Body of pancreas (tissue), 4 donors: Measurements from ENCODE around the gene SLC4A1AP.

ENCODE experiments used
- POLR2A ChIP-seq, 3 donors: fragments of 450-650 bp; IDR thresholded peaks; one replicate each; pipeline ENCODE4 v1.6.1; 2016; ENCODE audit warnings: antibody characterized with exemption in 3 of 3, mild to moderate bottlenecking in 2 of 3
- TF ChIP-seq, protein P1 (sequence below), 7 experiments: fragments of 450-650 bp in 4 of 7; fragments of 200-600 bp in 3 of 7; sonication (generic) in 3 of 7; IDR thresholded peaks; one replicate each; pipeline ENCODE4 v1.5.1; 2016 to 2019; ENCODE audit warnings: antibody characterized with exemption in 7 of 7

- TF ChIP-seq, protein P1, sequence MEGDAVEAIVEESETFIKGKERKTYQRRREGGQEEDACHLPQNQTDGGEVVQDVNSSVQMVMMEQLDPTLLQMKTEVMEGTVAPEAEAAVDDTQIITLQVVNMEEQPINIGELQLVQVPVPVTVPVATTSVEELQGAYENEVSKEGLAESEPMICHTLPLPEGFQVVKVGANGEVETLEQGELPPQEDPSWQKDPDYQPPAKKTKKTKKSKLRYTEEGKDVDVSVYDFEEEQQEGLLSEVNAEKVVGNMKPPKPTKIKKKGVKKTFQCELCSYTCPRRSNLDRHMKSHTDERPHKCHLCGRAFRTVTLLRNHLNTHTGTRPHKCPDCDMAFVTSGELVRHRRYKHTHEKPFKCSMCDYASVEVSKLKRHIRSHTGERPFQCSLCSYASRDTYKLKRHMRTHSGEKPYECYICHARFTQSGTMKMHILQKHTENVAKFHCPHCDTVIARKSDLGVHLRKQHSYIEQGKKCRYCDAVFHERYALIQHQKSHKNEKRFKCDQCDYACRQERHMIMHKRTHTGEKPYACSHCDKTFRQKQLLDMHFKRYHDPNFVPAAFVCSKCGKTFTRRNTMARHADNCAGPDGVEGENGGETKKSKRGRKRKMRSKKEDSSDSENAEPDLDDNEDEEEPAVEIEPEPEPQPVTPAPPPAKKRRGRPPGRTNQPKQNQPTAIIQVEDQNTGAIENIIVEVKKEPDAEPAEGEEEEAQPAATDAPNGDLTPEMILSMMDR (IDR thresholded peaks at IDR 0.05) = no peak
- no peak for TF ChIP-seq POLR2A (IDR thresholded peaks at IDR 0.05)
These were observed 38.6 kb downstream of the SLC4A1AP start for GRCh38 chr2:27702302-27702701.
